ENCODE data around the gene SLC4A5. TPM values are rescaled to one million over a fixed set of nuclear protein-coding genes. Genes with fewer than 3 reads are reported as not detected.
A peak's percentile ranks its signal among the peaks of the same experiment; 100 is the strongest.
"Not testable (repeated sequence)": the region's sequence is repeated elsewhere in the genome, so short reads cannot be mapped to it uniquely, and the experiment has no call there.

Gene SLC4A5
- total RNA-seq, 3 donors from 2014 or later = 2.1 to 3.1 (median 2.1) TPM

DNA sequence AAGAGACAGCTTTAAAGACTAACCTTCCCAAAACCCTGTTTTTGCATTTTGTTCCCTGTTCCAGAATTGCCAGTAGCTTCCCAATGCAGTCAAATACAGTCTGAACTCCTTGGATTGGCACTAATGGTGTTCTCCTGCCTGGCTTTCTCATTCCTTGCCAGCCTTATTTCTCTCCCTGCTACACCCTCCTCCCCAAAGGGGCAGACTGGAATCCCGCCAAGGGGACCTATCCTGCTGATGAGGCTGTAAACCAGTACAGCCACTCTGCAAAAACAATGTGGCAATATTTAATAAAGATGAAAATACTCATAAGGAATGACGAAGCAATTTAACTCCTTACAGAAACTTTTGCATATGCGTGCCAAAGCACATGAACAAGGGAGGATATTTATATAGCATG, 4.5 kb upstream of the SLC4A5 start:
- Histone ChIP-seq H3K36me3 (ENCODE audit: low read depth) (no peaks in the 10 kb centered on the region), H3K4me1 (ENCODE audit: low read depth) (no peaks in the 10 kb centered on the region), H3K9me3 (no peaks in the 10 kb centered on the region), H3K4me3 (no peak overlapping the region)
- DNase-seq (no peak), ATAC-seq (no peak)
- intact Hi-C loops (cut with DNase I, micrococcal nuclease) = no loop called here
- TF ChIP-seq, protein P1, sequence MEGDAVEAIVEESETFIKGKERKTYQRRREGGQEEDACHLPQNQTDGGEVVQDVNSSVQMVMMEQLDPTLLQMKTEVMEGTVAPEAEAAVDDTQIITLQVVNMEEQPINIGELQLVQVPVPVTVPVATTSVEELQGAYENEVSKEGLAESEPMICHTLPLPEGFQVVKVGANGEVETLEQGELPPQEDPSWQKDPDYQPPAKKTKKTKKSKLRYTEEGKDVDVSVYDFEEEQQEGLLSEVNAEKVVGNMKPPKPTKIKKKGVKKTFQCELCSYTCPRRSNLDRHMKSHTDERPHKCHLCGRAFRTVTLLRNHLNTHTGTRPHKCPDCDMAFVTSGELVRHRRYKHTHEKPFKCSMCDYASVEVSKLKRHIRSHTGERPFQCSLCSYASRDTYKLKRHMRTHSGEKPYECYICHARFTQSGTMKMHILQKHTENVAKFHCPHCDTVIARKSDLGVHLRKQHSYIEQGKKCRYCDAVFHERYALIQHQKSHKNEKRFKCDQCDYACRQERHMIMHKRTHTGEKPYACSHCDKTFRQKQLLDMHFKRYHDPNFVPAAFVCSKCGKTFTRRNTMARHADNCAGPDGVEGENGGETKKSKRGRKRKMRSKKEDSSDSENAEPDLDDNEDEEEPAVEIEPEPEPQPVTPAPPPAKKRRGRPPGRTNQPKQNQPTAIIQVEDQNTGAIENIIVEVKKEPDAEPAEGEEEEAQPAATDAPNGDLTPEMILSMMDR (IDR thresholded peaks at IDR 0.05) = no peak

DNA sequence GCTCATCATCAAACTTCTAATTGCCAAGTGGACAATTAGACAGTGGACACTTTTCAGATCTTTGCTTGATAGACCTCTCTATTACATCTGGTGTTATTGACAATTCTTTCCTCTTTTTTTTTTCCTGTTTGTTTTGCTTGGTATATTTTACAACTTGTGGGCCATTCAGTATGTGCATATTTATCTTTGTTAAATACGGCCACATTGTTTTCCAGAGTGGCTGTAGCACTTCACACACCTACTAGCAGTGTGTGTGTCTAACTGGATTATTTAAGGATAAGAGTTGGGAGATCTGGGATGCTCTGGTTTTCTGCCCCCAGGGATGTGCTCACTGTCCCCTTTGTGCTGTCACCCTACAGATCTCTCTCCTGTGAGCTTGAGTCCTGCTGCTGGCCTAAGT, 4.1 kb upstream of the SLC4A5 start:
- DNase-seq (no peak), ATAC-seq (peak; percentile 25)
- Histone ChIP-seq H3K36me3 (ENCODE audit: low read depth) (no peaks in the 10 kb centered on the region), H3K4me1 (ENCODE audit: low read depth) (no peaks in the 10 kb centered on the region), H3K9me3 (no peaks in the 10 kb centered on the region), H3K4me3 (no peak overlapping the region)
- intact Hi-C loops (cut with DNase I, micrococcal nuclease) = no loop called here
- TF ChIP-seq, protein P1 (IDR thresholded peaks at IDR 0.05) = no peak

- TF ChIP-seq, protein P1 (IDR thresholded peaks at IDR 0.05) = no peak
- no peaks in the 10 kb centered on the region for H3K4me1 ChIP-seq (ENCODE audit: low read depth)
- intact Hi-C loops (cut with DNase I, micrococcal nuclease) = no loop called here
- no peaks in the 10 kb centered on the region for H3K36me3 ChIP-seq (ENCODE audit: low read depth)
- H3K9me3 ChIP-seq = no peaks in the 10 kb centered on the region
- ATAC-seq (no peak), DNase-seq (no peak)
- no peak overlapping the region for H3K4me3 ChIP-seq
These were observed 2.2 kb upstream of the SLC4A5 start for GRCh38 chr2:74345272-74345943.

DNA sequence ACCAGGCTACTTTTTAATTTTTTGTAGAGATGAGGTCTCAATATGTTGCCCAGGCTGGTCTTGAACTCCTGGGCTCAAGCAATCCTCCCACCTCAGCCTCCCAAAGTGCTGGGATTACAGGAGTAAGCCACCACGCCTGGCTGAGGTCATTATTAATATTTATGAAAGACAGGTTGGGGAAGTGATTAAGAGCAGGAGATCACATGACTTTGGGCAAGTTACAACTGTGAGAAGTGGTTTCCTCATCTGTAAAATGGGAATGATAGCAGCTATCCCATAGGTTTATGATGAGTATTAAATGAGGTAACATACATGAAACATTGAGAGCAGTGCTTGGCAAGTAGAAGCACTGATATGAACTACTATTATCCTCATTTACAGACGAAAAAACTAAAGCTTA, 7.0 kb downstream of the SLC4A5 start:
- not testable (repeated sequence) for DNase-seq; H3K36me3 ChIP-seq (ENCODE audit: low read depth); ATAC-seq; H3K9me3 ChIP-seq; H3K4me1 ChIP-seq (ENCODE audit: low read depth); H3K4me3 ChIP-seq
- intact Hi-C loops (cut with DNase I, micrococcal nuclease) = loop anchor here in 1 of 2 donors (10.0 kb wide), 2 partner anchors 59 to 71 kb away; no protein-coding TSS in a partner anchor

- ATAC-seq (peak; percentile 98), DNase-seq (peak; percentile 61 to 88 (median 88))
- TF ChIP-seq, protein P1 (IDR thresholded peaks at IDR 0.05) = peak; percentile 95
- Histone ChIP-seq H3K36me3 (ENCODE audit: low read depth) (no peaks in the 10 kb centered on the region), H3K9me3 (no peaks in the 10 kb centered on the region), H3K4me1 (ENCODE audit: low read depth) (peaks cover 4% of the 10 kb centered on the region), H3K4me3 (no peak overlapping the region)
- intact Hi-C loops (cut with DNase I, micrococcal nuclease) = loop anchor here in 1 of 2 donors (10.0 kb wide), 2 partner anchors 60 to 70 kb away; no protein-coding TSS in a partner anchor
These were observed 8.3 kb downstream of the SLC4A5 start for GRCh38 chr2:74334931-74335333.

GRCh38 chr2:74333896-74334586, 9.2 kb downstream of the SLC4A5 start:
- intact Hi-C loops (cut with DNase I, micrococcal nuclease) = loop anchor here in 1 of 2 donors (10.0 kb wide), 2 partner anchors 61 to 69 kb away; no protein-coding TSS in a partner anchor
- ATAC-seq (no peak), DNase-seq (no peak)
- Histone ChIP-seq H3K4me3 (no peak overlapping the region), H3K36me3 (ENCODE audit: low read depth) (no peaks in the 10 kb centered on the region), H3K4me1 (ENCODE audit: low read depth) (peaks cover 4% of the 10 kb centered on the region), H3K9me3 (no peaks in the 10 kb centered on the region)
- TF ChIP-seq, protein P1 (IDR thresholded peaks at IDR 0.05) = no peak
